Measurements from ENCODE around the gene DGCR2. TPM values are rescaled to one million over a fixed set of nuclear protein-coding genes. Genes with fewer than 3 reads are reported as not detected.

DGCR2 gene
- total RNA-seq, 4 donors from 2014 or later: 42.5 to 75.2 (median 50.8) TPM

DNA sequence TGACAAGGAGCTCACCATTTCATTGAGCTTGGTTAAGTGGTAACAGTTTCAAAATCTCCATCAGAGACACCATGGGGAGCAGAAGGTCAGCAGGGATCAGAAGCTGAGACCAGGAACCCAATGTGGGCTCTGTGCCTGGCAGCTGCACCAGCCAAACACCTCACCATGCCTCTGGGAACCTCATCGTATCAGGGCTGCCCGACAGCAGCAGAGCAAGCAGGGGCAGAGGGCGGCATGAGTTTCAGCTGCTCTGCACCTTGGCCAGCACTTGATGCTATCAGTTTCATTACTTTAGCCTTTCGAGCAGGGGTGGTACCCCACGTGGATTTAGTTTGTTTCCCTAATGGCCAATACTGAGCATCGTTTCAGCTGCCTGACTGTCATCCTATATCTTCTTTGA lies 77.8 kb downstream of the DGCR2 start:
- no peak for TF ChIP-seq CTCF (IDR thresholded peaks at IDR 0.05)
- no peak for TF ChIP-seq POLR2A (IDR thresholded peaks at IDR 0.05)
- intact Hi-C loops (cut with DNase I): no loop called here
- H3K27me3 ChIP-seq: no peaks in the 10 kb centered on the region
- H3K4me3 ChIP-seq: no peak overlapping the region
- H3K9me3 ChIP-seq: no peaks in the 10 kb centered on the region
- peaks cover 50 to 100% (median 82%) of the 10 kb centered on the region in 3 donors for H3K36me3 ChIP-seq
- no peak overlapping the region for H3K27ac ChIP-seq
- no peaks in the 10 kb centered on the region for H3K4me1 ChIP-seq
- WGBS, 2 donors: 85 to 95% methylated on average over 6 of the region's 6 CpGs
- no peak for DNase-seq

DNA sequence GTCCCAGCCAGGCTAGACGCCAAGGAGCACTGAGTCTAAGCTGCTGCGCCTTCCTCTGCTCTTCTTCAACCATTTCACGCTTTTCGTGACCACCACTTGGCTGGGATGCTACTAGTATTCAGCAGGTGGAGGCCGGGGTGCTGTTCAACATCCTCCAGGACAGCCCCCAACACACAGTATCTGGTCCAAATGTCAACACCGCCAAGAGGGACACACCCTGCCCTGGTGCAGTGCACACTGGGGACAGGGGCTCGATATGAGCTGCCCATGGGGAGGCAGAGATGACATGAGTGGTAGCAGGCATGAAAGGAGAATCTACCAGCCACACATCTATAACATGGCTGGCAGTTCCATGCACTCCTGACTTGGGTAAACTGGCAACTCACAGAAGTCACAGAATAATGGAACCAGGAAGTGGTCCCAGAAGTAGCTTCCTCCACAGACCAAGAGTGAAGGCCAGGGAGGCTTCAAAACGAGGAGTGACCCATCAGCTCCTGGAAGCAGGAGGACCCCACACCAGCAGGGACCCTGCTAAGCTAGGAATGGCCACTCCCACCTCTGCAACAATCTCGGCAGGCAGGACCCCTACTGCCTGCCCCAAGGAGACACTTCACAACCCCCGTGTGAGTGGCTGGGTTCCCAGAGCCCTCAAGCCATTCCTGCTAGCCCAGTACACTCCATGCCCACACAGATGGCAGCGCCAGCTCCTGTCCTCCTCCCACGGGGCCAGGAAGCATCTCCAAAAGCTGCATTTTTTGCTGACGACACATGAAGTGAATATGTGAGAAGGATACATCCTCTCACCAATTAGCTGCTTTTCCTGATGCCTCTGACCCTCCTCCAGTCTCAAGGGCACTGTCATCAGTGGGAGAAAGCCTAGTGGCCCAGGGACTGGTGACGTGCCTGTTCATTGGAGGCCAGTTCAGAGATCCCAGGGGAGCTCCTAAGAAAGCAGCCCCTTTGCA lies 78.8 kb downstream of the DGCR2 start:
- DNase-seq: no peak
- no peak overlapping the region for H3K4me3 ChIP-seq
- 66 to 82% methylated on average over 4 to 9 of the region's 14 CpGs for WGBS, 2 donors
- intact Hi-C loops (cut with DNase I): no loop called here
- TF ChIP-seq POLR2A (IDR thresholded peaks at IDR 0.05) (no peak), CTCF (IDR thresholded peaks at IDR 0.05) (no peak)
- no peak overlapping the region for H3K27ac ChIP-seq
- H3K36me3 ChIP-seq: peaks cover 47 to 100% (median 76%) of the 10 kb centered on the region in 3 donors
- H3K27me3 ChIP-seq: no peaks in the 10 kb centered on the region
- H3K9me3 ChIP-seq: no peaks in the 10 kb centered on the region
- no peaks in the 10 kb centered on the region for H3K4me1 ChIP-seq

DNA sequence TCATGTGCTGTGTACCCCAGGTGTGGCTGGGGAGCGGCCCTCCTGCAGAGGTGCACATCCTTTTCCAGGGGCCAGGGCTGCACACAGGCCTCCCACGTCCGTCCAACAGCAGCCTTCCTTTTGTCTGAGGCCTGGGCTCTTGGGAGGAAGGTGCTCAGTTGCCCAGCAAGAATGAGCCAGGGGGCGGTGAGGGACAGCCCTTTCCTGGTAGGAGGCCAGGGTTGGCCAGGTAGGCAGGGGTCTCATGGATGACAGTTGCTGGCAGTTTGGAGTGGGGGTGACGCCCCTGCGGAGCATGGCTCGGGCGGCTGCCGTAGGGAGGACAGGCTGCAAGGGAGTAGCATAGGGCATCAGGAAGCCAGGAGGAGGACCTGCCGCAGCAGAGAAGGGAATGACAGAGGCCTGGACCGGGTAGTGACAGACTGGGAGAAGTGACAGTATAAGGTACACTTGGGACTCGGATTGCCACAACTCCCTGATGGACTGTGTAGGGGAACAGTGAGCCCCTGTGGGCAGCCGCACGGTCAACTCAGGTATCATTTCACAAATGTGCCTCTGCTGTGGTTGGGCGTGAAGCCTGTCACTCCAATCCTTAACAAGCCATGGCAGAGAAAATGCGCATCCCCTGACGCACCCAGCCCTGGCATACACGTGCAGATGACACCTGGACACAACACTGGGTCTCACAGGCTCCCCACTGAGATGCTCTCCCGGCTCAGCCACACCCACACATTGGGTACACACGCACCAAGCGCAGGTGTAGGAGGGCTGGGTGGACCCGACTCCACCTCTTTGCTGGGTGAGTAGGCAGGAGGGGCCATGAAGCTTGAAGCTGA lies 79.7 kb downstream of the DGCR2 start:
- Histone ChIP-seq H3K9me3 (no peaks in the 10 kb centered on the region), H3K4me3 (no peak overlapping the region), H3K27me3 (no peaks in the 10 kb centered on the region), H3K36me3 (peaks cover 40 to 100% (median 76%) of the 10 kb centered on the region in 3 donors), H3K27ac (no peak overlapping the region), H3K4me1 (no peaks in the 10 kb centered on the region)
- TF ChIP-seq POLR2A (IDR thresholded peaks at IDR 0.05): no peak
- TF ChIP-seq CTCF (IDR thresholded peaks at IDR 0.05): no peak
- intact Hi-C loops (cut with DNase I): no loop called here
- WGBS, 2 donors: 88 to 91% methylated on average over 7 to 8 of the region's 22 CpGs
- no peak for DNase-seq

DNA sequence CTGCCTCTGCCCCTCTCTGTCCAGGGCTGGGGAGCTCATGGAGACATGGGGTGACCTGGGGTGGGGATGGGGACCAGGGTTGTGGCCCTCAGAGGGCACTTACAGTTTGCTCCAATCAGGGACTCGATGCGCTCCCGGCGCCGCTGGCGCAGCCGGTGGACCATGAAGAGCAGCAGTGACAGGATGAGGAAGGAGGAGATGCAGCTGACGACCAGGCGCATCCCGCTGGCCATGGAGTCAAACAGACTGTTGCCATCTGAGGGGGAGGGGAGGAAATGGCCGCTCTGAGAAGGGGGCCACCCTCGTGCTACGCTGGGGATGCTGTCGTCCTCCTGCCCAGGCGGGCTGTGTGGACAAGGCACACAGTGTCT lies 80.5 kb downstream of the DGCR2 start:
- no peak for TF ChIP-seq CTCF (IDR thresholded peaks at IDR 0.05)
- no peak for TF ChIP-seq POLR2A (IDR thresholded peaks at IDR 0.05)
- Histone ChIP-seq H3K27ac (no peak overlapping the region), H3K27me3 (no peaks in the 10 kb centered on the region), H3K36me3 (peaks cover 35 to 100% (median 70%) of the 10 kb centered on the region in 3 donors), H3K4me1 (no peaks in the 10 kb centered on the region), H3K4me3 (no peak overlapping the region), H3K9me3 (no peaks in the 10 kb centered on the region)
- intact Hi-C loops (cut with DNase I): no loop called here
- 94 to 95% methylated on average over 7 to 8 of the region's 15 CpGs for WGBS, 2 donors
- DNase-seq: no peak

Data from esophagus squamous epithelium (tissue), 5 donors.